Measurements from ENCODE around the gene ERAL1.
"Not testable (repeated sequence)": the region's sequence is repeated elsewhere in the genome, so short reads cannot be mapped to it uniquely, and the experiment has no call there.

ERAL1 gene

GRCh38 chr17:28900986-28901726 is 46.3 kb downstream of the ERAL1 start:
- no peak for DNase-seq

- DNase-seq = peak; percentile 36 to 44
These were observed 47.3 kb downstream of the ERAL1 start for GRCh38 chr17:28901866-28902818.

GRCh38 chr17:28902819-28903545 is 48.2 kb downstream of the ERAL1 start, which contains the start of gene DHRS13:
TSS of gene DHRS13 (minus strand) at chr17:28903079. CDS start at chr17:28902944, 135 bp downstream.
- DNase-seq = peak; percentile 94 to 96

GRCh38 chr17:28903546-28903841 is 48.7 kb downstream of the ERAL1 start:
- not testable (repeated sequence) for DNase-seq

- no peak for DNase-seq
These were observed 50.0 kb downstream of the ERAL1 start for GRCh38 chr17:28904800-28905199.

GRCh38 chr17:28906276-28906675 is 51.5 kb downstream of the ERAL1 start:
- no peak for DNase-seq

DNA sequence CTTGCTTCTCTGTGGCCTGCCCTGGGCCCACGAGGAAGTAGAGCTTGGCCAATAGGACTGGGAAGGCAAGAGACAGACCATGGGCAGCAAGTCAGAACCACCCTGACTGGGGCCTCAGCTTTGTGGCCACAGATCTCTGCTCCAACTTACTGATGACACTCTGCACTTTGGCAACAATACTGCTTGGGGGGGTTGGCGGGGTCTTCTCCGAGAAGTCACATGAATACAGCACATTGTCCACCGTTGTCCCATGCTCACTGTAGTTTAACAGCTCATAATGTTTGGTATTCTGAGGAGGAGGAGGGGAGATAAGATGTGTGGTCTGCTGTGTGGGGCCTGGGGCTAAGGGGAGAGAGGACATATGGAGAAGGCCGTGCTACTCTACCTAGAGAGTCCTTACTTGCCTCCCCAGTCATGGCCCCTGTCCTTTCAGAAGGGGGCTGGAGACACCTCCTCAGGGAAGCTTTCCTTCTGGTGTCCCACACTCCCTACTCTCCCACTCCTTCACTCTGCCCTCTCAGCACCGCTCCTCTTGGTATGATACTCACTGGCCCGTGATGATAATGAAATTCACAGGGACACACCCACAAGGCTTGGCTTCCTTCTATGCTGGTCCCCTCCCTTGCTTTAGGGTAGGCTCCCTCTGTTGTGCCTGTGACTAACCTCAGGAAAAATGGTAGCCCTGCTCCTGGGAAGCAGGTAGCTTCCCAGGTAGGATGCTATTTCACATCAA is 52.1 kb downstream of the ERAL1 start:
- DNase-seq = no peak

GRCh38 chr17:28907709-28908475 is 53.1 kb downstream of the ERAL1 start:
- DNase-seq = no peak

DNA sequence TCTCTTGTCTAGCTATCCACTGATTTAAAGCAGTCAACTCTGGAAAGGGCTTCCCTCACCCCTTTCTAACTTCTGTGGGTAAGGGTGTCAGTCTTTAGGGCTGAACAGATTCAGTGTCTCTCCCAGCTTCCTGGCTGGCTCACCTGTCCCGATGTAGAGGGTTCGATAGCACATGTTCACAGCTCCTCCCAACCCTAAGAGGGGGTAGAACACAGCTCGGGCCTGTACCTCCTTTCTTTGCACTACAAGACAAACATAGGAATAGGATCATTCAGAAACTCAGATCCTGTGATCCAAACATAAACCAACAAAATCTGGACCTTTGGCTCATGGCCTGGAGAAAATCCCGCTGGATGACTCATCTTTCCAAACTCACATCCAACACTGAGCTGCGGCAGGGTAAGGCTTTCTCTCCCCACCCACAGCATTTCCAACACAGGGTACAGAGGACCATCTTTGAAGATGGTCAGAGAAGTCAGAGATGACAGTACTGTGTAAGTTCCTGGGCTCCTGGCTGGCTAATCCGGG is 53.9 kb downstream of the ERAL1 start:
- no peak for DNase-seq

DNA sequence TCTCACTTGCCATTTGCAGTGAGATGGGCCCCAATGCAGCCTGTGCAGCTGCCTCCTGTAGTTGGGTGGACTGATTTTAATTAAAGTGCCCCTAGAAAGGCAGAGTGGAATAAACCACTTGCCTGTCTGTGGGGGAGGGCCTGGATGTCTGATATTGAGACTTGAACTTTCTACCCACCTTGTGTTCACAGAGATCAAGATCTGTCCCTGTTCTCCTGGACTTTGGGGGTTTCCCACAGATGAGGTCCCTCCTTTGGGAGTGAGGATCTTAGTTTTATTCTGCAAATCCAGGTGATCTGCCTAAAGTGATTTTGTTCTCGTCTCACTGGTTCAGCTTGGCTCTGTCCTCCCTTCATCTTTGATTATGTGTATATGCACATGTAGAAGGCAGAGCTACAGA is 55.7 kb downstream of the ERAL1 start:
- DNase-seq = no peak

Data from AML-193 (cell line).